ENCODE measurements around the gene C1orf35.

The C1orf35 gene

DNA sequence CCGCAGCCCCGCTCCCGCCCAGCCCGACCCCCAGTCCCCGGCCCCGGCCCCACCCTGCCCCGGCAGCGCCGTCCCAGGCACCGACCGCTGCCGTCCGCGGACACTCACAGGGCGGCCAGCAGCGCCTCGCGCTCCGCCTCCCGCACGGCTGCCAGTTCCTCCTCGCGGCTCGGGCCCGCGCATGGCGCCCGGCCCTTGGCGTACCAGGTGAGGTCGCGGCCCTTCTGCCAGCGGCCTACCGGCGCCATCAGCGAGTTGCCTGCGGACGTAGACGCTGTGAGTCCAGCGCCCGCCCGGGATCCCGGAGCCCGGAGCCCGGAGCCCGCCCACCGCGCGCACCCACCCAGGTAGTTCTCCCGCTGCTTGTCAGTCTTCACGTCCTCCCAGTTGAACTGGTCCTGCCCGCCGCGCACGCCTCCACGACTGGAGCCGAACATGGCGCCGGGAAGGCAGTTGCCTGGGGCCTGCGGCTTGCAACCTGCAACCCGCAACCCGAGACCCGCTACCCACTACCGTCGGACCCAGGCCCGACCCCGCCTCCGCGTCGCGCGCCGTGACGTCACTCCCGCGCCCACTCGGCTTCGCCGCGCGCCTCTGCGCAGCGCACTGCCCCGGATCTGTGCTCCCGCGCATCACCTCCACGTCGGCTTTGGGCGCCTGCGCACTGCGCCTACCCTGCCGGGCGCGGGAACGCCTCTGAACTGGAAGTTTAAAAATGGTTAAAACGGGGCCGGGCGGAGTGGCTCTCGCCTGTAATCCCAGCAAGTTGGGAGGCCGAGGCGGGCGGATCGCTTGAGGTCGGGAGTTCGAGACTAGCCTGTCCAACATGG lies at the start of gene C1orf35:
C1orf35 (minus strand) TSS at position 535 of the 830 bp plus-strand sequence; CDS start at position 437, 98 bp downstream.
- Histone ChIP-seq H3K9me3 (ENCODE audit: low read depth, low read length) (no peaks in the 10 kb centered on the region), H3K9ac (ENCODE audit: insufficient read length) (peak within 1 kb of the TSS; percentile 88), H3K27ac (peak within 1 kb of the TSS; percentile 80), H3K36me3 (ENCODE audit: insufficient read depth, low read length) (peaks cover 33% of the 10 kb centered on the region; the same call in 1 of the 2 replicates), H3K4me3 (peak within 1 kb of the TSS; percentile 92)
- TF ChIP-seq FOXP2 (optimal IDR thresholded peaks at IDR 0.05; ENCODE audit: control extremely low read depth, extremely low read length, insufficient read depth) (no peak), POLR2AphosphoS5 (IDR thresholded peaks at IDR 0.05; ENCODE audit: borderline replicate concordance, low read depth, low read length) (peak; percentile 84; the same call in 1 of the 2 replicates)
- peak; percentile 65 for DNase-seq (ENCODE audit: low read depth, low spot score)

DNA sequence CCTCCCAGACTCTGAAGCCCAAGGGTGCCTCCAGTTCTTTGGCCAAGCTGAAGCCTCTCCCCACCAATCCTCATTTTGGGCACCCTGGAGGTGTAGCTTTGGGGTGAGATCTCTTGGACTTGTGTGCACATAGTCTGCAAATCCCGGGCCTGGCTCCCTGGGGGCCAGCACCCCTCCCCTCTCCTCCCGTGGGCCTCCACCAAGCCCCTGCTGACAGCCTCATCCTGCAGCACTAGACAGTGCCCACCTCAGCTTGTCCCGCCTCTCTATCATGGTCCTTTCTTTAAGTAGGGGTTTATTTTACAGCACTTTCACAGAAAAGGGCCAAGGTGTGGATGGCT lies 49.8 kb upstream of the C1orf35 start:
- TF ChIP-seq POLR2AphosphoS5 (IDR thresholded peaks at IDR 0.05; ENCODE audit: borderline replicate concordance, low read depth, low read length) (no peak), FOXP2 (optimal IDR thresholded peaks at IDR 0.05; ENCODE audit: control extremely low read depth, extremely low read length, insufficient read depth) (no peak), EZH2 (IDR thresholded peaks at IDR 0.05) (no peak)
- Histone ChIP-seq H3K27ac (no peak overlapping the region), H3K36me3 (ENCODE audit: insufficient read depth, low read length) (no peaks in the 10 kb centered on the region), H3K9ac (ENCODE audit: insufficient read length) (no peak overlapping the region), H3K9me3 (ENCODE audit: low read depth, low read length) (no peaks in the 10 kb centered on the region), H3K4me3 (no peak overlapping the region)
- DNase-seq (ENCODE audit: low read depth, low spot score), result no peak

DNA sequence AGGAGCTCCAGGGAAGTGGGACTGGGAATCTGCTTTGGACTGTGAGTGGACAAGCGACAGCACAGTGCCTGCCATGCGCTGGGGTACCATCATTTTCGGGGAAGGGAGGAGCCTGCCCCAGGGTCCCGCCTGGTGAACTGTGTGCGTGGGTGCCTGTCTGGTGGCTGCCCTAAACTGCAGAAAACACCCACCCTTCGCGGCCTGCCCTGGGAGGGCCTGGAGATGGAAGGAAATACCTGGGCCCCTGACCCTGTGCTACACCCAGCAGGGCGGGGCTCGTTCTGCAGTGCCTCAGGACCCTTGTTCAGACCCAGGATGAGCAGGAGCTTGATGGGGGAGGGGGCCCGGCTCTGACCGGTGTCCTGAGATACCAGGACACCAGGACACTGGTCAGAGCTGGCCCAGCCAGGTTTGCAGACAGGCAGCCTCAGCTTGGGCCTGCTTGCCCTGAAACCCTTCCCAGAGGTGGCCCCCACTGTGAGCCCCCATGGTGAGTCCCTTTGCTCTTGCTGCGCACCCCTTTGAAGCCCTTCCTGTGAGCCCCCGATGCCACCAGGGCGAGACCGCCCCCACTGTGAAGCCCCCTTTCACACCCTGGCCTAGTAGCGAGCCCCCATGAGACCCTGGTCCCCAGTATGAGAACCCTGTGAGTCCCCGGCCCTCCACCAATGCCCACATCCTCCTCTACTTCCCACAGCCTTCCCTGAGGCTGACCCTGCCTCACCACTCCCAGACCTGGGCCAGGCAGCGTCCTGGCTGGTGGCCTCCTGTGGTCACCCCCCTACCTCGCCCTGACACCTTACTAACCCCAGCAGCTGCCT lies 49.2 kb upstream of the C1orf35 start:
- H3K36me3 ChIP-seq (ENCODE audit: insufficient read depth, low read length), result no peaks in the 10 kb centered on the region
- no peak overlapping the region for H3K4me3 ChIP-seq
- TF ChIP-seq FOXP2 (optimal IDR thresholded peaks at IDR 0.05; ENCODE audit: control extremely low read depth, extremely low read length, insufficient read depth) (no peak), POLR2AphosphoS5 (IDR thresholded peaks at IDR 0.05; ENCODE audit: borderline replicate concordance, low read depth, low read length) (no peak), EZH2 (IDR thresholded peaks at IDR 0.05) (no peak)
- no peaks in the 10 kb centered on the region for H3K9me3 ChIP-seq (ENCODE audit: low read depth, low read length)
- DNase-seq (ENCODE audit: low read depth, low spot score), result no peak
- no peak overlapping the region for H3K27ac ChIP-seq
- H3K9ac ChIP-seq (ENCODE audit: insufficient read length), result no peak overlapping the region

DNA sequence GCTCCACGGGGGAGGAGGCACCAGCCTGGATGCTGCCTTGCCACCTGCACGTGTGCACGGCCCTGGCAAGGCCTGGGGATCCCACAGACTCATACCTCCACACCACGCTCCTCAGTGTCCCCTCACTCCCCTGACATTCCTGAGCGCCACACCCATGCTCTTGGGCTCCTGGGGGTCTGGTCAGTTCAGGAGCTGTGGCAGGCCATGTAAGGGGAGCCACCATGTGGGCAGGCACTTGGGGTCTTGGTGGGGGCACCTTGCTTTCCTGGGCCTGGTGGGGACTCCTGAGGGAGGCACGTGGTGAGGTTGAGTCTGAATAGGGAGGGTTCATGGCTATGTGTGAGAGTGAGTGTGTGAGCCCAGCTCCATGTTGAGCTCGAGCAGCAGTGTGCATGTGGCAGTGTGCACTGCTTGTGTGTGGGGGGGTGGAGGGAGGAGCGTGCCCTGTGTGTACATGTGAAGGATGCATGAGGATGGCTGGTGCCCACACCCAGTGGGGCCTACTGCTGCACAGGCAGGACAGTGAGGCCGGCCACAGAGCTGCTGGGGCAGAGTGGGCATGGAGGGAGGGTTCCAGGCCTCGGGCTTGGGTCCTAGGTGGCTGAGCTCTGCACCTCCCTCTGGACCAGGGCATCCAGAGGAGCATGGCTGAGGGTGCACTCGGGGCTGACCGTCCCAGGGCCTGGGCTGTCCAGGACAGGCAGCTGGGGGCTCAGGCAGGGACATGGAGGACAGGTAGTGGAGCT lies 48.2 kb upstream of the C1orf35 start:
- Histone ChIP-seq H3K9me3 (ENCODE audit: low read depth, low read length) (no peaks in the 10 kb centered on the region), H3K27ac (0 out of 2 replicates have a peak overlapping the region, but pooled peaks have one; percentile 36), H3K36me3 (ENCODE audit: insufficient read depth, low read length) (no peaks in the 10 kb centered on the region), H3K4me3 (no peak overlapping the region), H3K9ac (ENCODE audit: insufficient read length) (no peak overlapping the region)
- no peak for DNase-seq (ENCODE audit: low read depth, low spot score)
- no peak for TF ChIP-seq FOXP2 (optimal IDR thresholded peaks at IDR 0.05; ENCODE audit: control extremely low read depth, extremely low read length, insufficient read depth)
- no peak for TF ChIP-seq POLR2AphosphoS5 (IDR thresholded peaks at IDR 0.05; ENCODE audit: borderline replicate concordance, low read depth, low read length)
- TF ChIP-seq EZH2 (IDR thresholded peaks at IDR 0.05), result no peak

DNA sequence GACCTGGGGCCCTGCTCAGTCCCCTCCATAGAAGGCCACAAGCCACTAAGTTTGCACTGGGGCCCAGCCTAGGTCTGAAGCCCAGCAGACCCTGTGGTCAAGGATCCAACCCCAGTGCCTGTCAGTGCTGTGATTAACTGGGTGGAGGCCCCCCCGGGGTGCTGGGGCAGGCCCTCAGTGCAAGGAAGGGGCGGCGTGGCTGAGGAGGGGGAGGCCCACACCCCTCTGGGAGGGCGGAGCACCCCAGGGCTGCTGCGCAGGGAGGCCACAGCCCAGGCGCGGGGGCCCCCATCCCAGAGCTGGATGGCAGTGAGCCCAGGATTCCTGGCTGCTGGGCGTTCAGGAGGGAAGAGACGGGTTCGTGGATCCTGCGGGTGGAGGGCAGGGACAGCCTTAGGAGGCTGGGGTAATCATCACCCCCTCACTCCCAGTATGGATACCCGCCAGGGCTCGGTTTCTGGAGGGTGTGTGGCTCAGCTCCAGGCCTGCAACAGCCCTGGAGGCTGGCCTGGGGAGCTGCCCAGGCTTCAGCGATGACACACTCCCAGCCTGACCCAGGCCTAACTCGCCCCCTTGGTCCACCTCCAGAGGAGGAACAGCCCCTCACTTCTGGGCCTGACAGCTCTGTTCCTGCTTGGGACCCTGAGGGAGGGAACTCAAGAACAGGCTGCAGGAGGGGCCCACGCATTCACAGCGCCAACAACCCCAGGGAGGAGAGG lies 47.5 kb upstream of the C1orf35 start:
- TF ChIP-seq FOXP2 (optimal IDR thresholded peaks at IDR 0.05; ENCODE audit: control extremely low read depth, extremely low read length, insufficient read depth) (no peak), EZH2 (IDR thresholded peaks at IDR 0.05) (no peak), POLR2AphosphoS5 (IDR thresholded peaks at IDR 0.05; ENCODE audit: borderline replicate concordance, low read depth, low read length) (no peak)
- H3K27ac ChIP-seq, result peak overlapping the region; percentile 36; the same call in 1 of the 2 replicates
- H3K36me3 ChIP-seq (ENCODE audit: insufficient read depth, low read length), result no peaks in the 10 kb centered on the region
- no peaks in the 10 kb centered on the region for H3K9me3 ChIP-seq (ENCODE audit: low read depth, low read length)
- no peak overlapping the region for H3K4me3 ChIP-seq
- DNase-seq (ENCODE audit: low read depth, low spot score), result no peak
- H3K9ac ChIP-seq (ENCODE audit: insufficient read length), result peak overlapping the region; percentile 17

DNA sequence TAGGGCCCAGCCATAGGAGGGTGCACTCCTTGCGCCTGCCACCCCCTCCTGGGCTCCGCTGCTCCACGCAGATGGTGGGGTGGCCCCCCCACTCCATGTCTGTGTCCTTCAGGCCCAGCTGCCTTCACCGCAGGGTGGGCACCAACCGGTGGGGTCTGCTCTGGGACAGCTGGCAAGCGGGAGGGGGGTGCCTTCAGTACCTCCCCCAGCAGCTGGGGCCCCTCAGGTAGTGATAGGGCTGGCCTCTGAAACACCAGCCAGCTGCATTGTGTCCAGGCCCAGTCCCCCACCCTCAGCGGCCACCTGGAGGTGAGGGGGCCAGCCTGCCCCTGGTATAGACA lies 47.0 kb upstream of the C1orf35 start:
- Histone ChIP-seq H3K9ac (ENCODE audit: insufficient read length) (peak overlapping the region; percentile 17), H3K27ac (peak overlapping the region; percentile 36; the same call in 1 of the 2 replicates), H3K9me3 (ENCODE audit: low read depth, low read length) (no peaks in the 10 kb centered on the region), H3K4me3 (no peak overlapping the region), H3K36me3 (ENCODE audit: insufficient read depth, low read length) (no peaks in the 10 kb centered on the region)
- TF ChIP-seq POLR2AphosphoS5 (IDR thresholded peaks at IDR 0.05; ENCODE audit: borderline replicate concordance, low read depth, low read length) (no peak), EZH2 (IDR thresholded peaks at IDR 0.05) (no peak), FOXP2 (optimal IDR thresholded peaks at IDR 0.05; ENCODE audit: control extremely low read depth, extremely low read length, insufficient read depth) (no peak)
- DNase-seq (ENCODE audit: low read depth, low spot score), result no peak

DNA sequence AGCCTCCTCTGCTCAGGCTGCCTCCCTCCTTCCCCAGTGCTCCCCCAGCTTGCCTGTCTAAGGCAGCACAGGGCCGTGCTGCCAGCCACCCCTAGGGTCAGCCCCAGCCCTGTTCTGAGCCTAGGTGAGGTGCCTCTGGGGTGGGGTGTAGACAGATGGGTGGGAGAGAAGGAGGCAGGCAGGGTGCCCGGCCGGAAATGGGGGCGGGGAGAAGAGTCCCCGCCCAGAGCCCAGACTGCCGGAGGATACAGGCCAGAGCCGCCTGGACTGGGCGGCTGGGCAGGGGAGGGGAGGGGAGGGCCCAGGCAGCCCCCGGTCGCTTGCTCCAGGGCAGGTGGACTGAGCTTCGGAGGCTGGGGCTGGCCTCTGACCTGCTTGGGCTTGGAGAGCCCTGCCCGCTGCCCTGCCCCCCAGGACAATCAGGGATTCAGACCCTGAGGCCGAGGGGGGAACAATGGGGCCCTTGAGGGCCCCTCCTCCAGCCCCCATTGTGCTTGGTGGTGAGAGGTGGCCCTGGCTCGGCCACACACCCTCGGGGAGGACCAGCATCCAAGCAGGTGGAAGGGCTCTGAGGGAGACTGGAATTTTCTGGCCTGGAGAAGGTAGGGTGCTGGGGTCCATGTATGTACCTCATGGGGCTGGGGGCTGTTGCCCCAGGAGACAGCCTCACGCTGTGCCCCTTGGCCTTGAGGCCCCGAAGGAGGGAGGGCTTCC lies 46.4 kb upstream of the C1orf35 start, which contains the start of gene GJC2:
GJC2 (plus strand) TSS at position 525 of the 714 bp plus-strand sequence. CDS start 7,829 bp downstream, outside the sequence.
- DNase-seq (ENCODE audit: low read depth, low spot score), result no peak
- Histone ChIP-seq H3K36me3 (ENCODE audit: insufficient read depth, low read length) (no peaks in the 10 kb centered on the region), H3K9ac (ENCODE audit: insufficient read length) (peak within 1 kb of the TSS; percentile 17), H3K4me3 (no peak within 1 kb of the TSS), H3K27ac (peak within 1 kb of the TSS; percentile 36; the same call in 1 of the 2 replicates), H3K9me3 (ENCODE audit: low read depth, low read length) (no peaks in the 10 kb centered on the region)
- no peak for TF ChIP-seq EZH2 (IDR thresholded peaks at IDR 0.05)
- no peak for TF ChIP-seq FOXP2 (optimal IDR thresholded peaks at IDR 0.05; ENCODE audit: control extremely low read depth, extremely low read length, insufficient read depth)
- TF ChIP-seq POLR2AphosphoS5 (IDR thresholded peaks at IDR 0.05; ENCODE audit: borderline replicate concordance, low read depth, low read length), result no peak

Data from SK-N-MC (cell line).